C4-2B (cell line): ENCODE results near the gene PTPRT.

Source experiments
- H3K27ac ChIP-seq: fragments of 450-650 bp; 2 replicates; pipeline ENCODE4 v1.5.1; 2017
- ZFX ChIP-seq: fragments of 450-650 bp; IDR thresholded peaks from 2 replicates; pipeline ENCODE4 v1.6.1; 2017
- TF ChIP-seq, protein P1 (sequence below): fragments of 450-650 bp; conservative IDR thresholded peaks from 2 replicates; pipeline ENCODE4 v1.5.1; 2017; ENCODE audit warnings: mild to moderate bottlenecking

PTPRT gene

DNA sequence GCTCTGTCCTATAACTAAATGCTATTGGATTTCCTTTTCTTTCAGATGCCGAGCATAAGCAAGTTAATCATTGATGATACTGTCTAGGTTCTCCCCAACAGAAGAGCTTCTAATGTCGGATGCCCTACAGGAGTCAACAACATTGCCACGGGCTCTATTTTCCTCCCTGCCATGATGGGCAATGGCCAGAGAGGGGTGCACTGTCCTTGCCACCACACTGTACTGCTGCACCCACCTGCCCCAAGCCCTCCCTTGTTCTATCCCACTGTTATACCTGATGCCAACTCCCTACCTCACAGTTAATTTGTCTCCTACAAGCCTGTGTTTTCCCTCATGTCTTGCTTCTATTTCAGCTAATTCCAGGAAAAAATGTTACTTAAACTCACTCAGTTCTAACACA is 797.9 kb downstream of the PTPRT start:
- H3K27ac ChIP-seq = no peak overlapping the region
- TF ChIP-seq, protein P1, sequence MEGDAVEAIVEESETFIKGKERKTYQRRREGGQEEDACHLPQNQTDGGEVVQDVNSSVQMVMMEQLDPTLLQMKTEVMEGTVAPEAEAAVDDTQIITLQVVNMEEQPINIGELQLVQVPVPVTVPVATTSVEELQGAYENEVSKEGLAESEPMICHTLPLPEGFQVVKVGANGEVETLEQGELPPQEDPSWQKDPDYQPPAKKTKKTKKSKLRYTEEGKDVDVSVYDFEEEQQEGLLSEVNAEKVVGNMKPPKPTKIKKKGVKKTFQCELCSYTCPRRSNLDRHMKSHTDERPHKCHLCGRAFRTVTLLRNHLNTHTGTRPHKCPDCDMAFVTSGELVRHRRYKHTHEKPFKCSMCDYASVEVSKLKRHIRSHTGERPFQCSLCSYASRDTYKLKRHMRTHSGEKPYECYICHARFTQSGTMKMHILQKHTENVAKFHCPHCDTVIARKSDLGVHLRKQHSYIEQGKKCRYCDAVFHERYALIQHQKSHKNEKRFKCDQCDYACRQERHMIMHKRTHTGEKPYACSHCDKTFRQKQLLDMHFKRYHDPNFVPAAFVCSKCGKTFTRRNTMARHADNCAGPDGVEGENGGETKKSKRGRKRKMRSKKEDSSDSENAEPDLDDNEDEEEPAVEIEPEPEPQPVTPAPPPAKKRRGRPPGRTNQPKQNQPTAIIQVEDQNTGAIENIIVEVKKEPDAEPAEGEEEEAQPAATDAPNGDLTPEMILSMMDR = no peak
- TF ChIP-seq ZFX = no peak

DNA sequence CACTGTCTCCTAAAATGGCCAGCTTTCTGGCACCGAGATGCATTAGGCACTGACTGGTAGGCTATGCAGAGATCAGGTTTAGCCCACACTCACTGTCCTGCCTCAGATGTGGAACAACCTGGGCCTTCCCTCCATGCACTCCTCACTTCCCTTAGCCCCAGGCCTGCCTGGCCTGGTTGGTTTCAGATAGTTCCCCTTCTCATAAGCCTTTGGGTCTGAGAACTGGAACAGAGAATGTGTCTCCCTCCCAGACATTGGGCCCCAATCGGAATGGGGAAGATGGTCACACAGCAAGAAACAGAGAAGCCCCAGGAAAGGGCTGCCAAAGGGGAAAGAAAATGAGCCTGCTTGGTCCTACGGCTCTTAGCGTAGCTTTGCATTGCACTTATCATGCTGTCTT is 809.4 kb downstream of the PTPRT start:
- no peak overlapping the region for H3K27ac ChIP-seq
- TF ChIP-seq, protein P1 = no peak
- TF ChIP-seq ZFX = no peak

DNA sequence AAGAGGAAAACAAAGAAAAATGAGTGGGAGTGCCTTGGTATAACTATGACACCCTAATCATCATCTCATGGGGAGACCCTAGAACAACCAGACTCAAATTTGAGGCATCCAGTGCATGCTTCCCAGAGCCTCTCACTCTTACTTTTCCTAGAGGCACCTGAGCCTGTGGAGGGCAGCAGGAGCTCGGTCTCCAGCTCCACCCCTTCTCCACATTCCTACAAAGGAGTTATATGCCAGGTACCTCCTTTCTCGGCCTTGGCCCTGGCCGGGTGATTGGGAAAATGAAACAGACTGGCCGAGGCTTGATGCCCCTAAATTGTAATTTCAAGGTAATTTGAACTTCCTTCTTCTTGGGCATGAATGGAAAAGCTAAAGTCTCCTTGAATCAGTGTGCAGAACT is 810.3 kb downstream of the PTPRT start:
- no peak overlapping the region for H3K27ac ChIP-seq
- no peak for TF ChIP-seq ZFX
- TF ChIP-seq, protein P1 = no peak

DNA sequence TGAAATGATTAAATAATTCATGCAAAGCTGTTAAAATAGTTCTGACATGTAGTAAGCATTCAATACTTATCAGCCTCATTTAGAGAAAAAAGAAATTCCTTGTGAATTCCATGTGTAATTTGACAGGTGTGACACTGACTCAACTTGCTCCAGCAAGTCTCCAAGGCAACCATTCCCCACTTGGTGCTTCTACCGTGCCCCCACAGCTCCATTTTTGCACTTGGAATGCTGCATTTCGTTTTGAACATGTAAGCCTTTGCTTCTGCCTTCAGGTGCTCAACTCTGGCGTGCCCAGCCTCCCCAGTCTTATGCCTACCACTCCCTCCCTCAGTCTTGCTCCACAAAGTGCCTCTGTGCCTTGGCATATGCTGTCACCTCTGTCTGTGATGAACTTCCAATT is 810.9 kb downstream of the PTPRT start:
- TF ChIP-seq ZFX = no peak
- TF ChIP-seq, protein P1 = no peak
- H3K27ac ChIP-seq = no peak overlapping the region

DNA sequence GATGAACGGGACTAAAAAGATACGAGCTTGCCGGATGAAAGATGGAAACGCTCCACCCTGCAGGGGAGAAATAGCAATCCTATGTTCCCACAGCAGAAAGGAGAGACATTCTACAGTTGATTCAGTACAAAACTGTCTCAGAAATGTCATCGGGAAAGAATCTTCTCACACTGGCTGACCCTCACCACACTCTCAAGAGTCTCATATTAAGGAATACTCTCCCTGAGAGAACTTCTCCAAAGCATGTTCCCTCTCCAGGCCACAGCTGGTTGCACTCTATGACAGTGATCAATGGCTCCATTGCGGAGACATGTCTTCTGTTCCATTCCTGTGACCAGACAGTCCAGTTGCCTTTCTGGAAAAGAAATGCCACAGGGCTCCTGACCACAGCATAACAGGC is 813.6 kb downstream of the PTPRT start:
- no peak for TF ChIP-seq ZFX
- TF ChIP-seq, protein P1 = no peak
- H3K27ac ChIP-seq = no peak overlapping the region

DNA sequence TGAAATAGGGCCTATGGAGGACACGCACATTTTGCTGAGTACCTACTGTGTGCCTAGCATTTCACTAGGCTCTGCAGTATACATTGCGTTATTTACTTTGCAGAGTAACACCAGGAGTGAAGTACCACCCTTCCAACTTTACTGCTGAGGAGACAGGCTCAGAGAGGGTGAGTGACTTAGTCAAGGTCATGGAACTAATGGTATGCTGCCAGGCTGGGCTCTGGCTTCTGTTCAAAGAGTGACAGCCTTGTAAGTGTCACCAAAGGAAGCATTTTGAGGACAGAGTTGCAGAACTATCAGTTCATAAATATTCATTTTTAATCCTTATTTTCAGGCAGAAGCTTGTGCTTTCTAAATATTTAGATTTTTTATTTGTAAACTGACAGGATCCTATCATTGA is 816.7 kb downstream of the PTPRT start:
- TF ChIP-seq ZFX = no peak
- TF ChIP-seq, protein P1 = no peak
- no peak overlapping the region for H3K27ac ChIP-seq

DNA sequence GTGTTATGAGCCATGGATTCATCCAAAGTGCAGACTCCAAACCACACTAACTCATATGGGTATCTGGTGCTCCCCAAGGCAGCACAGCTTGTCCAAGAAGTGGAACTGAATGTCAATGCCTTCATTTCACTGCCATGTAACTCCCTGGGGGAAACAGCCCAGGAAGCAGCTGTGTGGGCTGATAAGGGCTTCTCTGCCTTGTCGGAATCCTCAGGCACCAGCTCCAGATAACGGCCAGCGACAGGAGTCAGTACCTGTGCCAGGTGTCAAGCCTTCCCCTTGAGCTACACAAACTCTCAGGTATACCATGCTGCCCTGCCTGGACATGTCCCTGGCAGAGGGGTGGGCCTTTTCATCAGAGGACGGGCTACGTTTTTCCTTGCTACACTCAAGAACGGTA is 819.6 kb downstream of the PTPRT start:
- H3K27ac ChIP-seq = no peak overlapping the region
- no peak for TF ChIP-seq ZFX
- TF ChIP-seq, protein P1 = no peak
